Prostate gland (tissue), 2 donors: ENCODE measurements around the gene GRB10. TPM values are rescaled to one million over a fixed set of nuclear protein-coding genes. Genes with fewer than 3 reads are reported as not detected.
A peak's percentile ranks its signal among the peaks of the same experiment; 100 is the strongest.

Source experiments
- DNase-seq: peaks from one replicate; pipeline ENCODE4 v3.0.0-alpha.2; 2019; ENCODE audit warnings: low spot score
- H3K27ac ChIP-seq, 2 donors: fragments of 200-600 bp; sonication (generic); 2 replicates each; pipeline ENCODE4 v1.5.1; 2017 to 2019
- H3K27me3 ChIP-seq: fragments of 200-600 bp; sonication (generic); replicated peaks from 2 replicates; pipeline ENCODE4 v1.5.1; 2019; ENCODE audit not compliant: insufficient read depth
- H3K36me3 ChIP-seq, 2 donors: fragments of 200-600 bp; sonication (generic); 1 replicate in 1 of 2; 2 replicates in 1 of 2; pipeline versions ENCODE4 v1.5.1 to v1.8.1; 2017 to 2019
- H3K4me1 ChIP-seq: fragments of 200-600 bp; sonication (generic); replicated peaks from 2 replicates; pipeline ENCODE4 v1.5.1; 2019
- H3K4me3 ChIP-seq, 2 donors: fragments of 200-600 bp; sonication (generic); 2 replicates each; pipeline ENCODE4 v1.5.1; 2017 to 2019
- H3K9me3 ChIP-seq: fragments of 200-600 bp; sonication (generic); 2 replicates; pipeline ENCODE4 v1.5.1; 2017
- POLR2A ChIP-seq: fragments of 450-650 bp; IDR thresholded peaks from one replicate; pipeline ENCODE4 v1.6.1; 2016; ENCODE audit warnings: antibody characterized with exemption, mild to moderate bottlenecking
- POLR2AphosphoS5 ChIP-seq: sonication (generic); formaldehyde crosslinking; IDR thresholded peaks from one replicate; pipeline ENCODE4 v1.6.1; 2017; ENCODE audit warnings: antibody characterized with exemption
- WGBS: methylation state at CpG from one replicate; pipeline ENCODE4 v1.1.5; 2018; 5-methylcytosine and 5-hydroxymethylcytosine counted together
- intact Hi-C: fragments of 100-400 bp; cut with DNase I; formaldehyde crosslinking; loops from one replicate; pipeline ENCODE4 v1.14.2; 2022
- total RNA-seq, 2 donors: library from RNA; depleted of rRNA; stranded (reverse); fragments of >200 nt; gene quantifications; one replicate each; pipeline ENCODE4 v1.1.0, GENCODE V29; 2016
- TF ChIP-seq, protein P1 (sequence below), 4 experiments: fragments of 200-600 bp in 2 of 4; fragments of 450-650 bp in 2 of 4; sonication (generic) in 2 of 4; IDR thresholded peaks; 1 replicate in 3 of 4; 2 replicates in 1 of 4; pipeline ENCODE4 v1.5.1; 2016 to 2019; ENCODE audit warnings: antibody characterized with exemption in 4 of 4, mild to moderate bottlenecking in 2 of 4, moderate library complexity in 2 of 4

GRB10 gene
- total RNA-seq, 2 donors from 2014 or later = 54.3 to 63.1 TPM

- no peak overlapping the region for H3K27ac ChIP-seq
- no peaks in the 10 kb centered on the region for H3K36me3 ChIP-seq
- H3K9me3 ChIP-seq = no peaks in the 10 kb centered on the region
- H3K4me1 ChIP-seq = no peaks in the 10 kb centered on the region
- intact Hi-C loops = no loop called here
- no peak for DNase-seq
- 80% methylated on average over 6 of the region's 6 CpGs for WGBS
- TF ChIP-seq POLR2A (no peak), POLR2AphosphoS5 (no peak)
- TF ChIP-seq, protein P1, sequence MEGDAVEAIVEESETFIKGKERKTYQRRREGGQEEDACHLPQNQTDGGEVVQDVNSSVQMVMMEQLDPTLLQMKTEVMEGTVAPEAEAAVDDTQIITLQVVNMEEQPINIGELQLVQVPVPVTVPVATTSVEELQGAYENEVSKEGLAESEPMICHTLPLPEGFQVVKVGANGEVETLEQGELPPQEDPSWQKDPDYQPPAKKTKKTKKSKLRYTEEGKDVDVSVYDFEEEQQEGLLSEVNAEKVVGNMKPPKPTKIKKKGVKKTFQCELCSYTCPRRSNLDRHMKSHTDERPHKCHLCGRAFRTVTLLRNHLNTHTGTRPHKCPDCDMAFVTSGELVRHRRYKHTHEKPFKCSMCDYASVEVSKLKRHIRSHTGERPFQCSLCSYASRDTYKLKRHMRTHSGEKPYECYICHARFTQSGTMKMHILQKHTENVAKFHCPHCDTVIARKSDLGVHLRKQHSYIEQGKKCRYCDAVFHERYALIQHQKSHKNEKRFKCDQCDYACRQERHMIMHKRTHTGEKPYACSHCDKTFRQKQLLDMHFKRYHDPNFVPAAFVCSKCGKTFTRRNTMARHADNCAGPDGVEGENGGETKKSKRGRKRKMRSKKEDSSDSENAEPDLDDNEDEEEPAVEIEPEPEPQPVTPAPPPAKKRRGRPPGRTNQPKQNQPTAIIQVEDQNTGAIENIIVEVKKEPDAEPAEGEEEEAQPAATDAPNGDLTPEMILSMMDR (IDR thresholded peaks at IDR 0.05) = no peak
- no peak overlapping the region for H3K4me3 ChIP-seq
- H3K27me3 ChIP-seq = no peaks in the 10 kb centered on the region
Observed at GRCh38 chr7:50703654-50704053, 79.0 kb downstream of the GRB10 start.

- intact Hi-C loops = no loop called here
- H3K4me1 ChIP-seq = no peaks in the 10 kb centered on the region
- no peak for DNase-seq
- H3K4me3 ChIP-seq = no peak overlapping the region
- H3K27ac ChIP-seq = no peak overlapping the region
- H3K27me3 ChIP-seq = no peaks in the 10 kb centered on the region
- H3K36me3 ChIP-seq = no peaks in the 10 kb centered on the region
- TF ChIP-seq, protein P1 (IDR thresholded peaks at IDR 0.05) = no peak
- TF ChIP-seq POLR2A (no peak), POLR2AphosphoS5 (no peak)
- H3K9me3 ChIP-seq = no peaks in the 10 kb centered on the region
Observed at GRCh38 chr7:50699143-50699542, 83.6 kb downstream of the GRB10 start.

DNA sequence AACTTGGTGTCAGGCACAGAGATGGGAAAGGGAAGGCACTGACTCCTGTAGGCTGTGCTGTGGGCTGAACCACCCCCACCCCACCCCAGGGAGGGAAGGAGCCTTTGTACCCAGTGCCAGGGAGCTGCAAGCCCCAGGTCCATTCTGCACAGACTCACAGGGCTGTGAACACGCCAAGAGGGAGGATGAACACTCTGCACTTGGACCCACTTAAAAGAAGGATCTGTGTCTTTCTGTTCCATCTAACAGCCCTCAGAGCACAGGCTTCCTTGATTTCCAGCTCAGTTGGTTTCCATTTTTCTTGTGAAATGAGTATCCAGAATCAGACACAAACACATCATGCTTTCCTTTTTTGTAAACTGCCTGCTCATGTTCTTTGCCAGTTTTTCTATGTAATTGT, 84.9 kb downstream of the GRB10 start:
- no peaks in the 10 kb centered on the region for H3K36me3 ChIP-seq
- no peaks in the 10 kb centered on the region for H3K4me1 ChIP-seq
- no peak for TF ChIP-seq POLR2A
- peak; percentile 3 for TF ChIP-seq POLR2AphosphoS5
- TF ChIP-seq, protein P1 (IDR thresholded peaks at IDR 0.05) = no peak
- H3K9me3 ChIP-seq = no peaks in the 10 kb centered on the region
- peak overlapping the region; percentile 2 to 20 for H3K27ac ChIP-seq
- no peak for DNase-seq
- intact Hi-C loops = no loop called here
- H3K4me3 ChIP-seq = no peak overlapping the region
- WGBS = 5% methylated on average over 1 of the region's 1 CpG
- no peaks in the 10 kb centered on the region for H3K27me3 ChIP-seq

DNA sequence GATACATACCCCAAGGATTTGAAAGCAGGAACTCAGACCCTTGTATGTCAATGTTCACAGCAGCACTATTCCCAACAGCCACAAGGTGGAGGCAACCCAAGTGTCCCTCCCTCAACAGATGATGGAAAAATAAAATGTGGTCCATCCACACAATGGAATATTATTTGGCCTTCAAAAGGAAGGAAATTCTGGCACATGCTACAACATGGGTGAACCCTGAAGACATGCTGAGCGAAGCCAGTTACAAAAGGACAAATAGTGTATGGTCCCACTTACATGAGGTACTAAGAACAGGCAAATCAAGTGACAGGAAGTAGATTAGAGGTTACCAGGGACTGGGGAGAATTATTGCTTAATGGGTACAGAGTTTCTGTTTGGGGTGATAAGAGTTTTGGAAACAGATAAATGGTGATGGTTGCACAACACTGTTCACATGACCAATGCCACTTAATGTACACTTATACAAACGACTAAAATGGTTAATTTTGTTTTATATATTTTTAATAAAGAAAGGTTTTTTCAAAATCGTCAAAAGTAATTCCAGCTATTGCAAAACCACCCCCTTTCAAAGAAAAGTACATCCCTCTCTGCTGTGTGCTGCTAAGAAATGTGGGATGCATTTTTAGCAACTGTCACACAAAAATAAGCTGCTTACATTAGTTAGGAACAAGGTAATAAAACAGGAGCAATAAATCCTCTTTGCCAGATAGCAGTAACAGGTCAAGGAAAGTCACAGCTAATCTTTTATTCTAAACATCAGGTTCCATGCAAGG, 85.7 kb downstream of the GRB10 start:
- H3K9me3 ChIP-seq = no peaks in the 10 kb centered on the region
- intact Hi-C loops = no loop called here
- H3K4me1 ChIP-seq = no peaks in the 10 kb centered on the region
- peak overlapping the region; percentile 2 to 20 for H3K27ac ChIP-seq
- H3K27me3 ChIP-seq = no peaks in the 10 kb centered on the region
- no peaks in the 10 kb centered on the region for H3K36me3 ChIP-seq
- no peak for DNase-seq
- TF ChIP-seq, protein P1 (IDR thresholded peaks at IDR 0.05) = peak in 3 of 4 experiments; percentile 26 to 37 (median 28)
- TF ChIP-seq POLR2A (no peak), POLR2AphosphoS5 (peak; percentile 2)
- H3K4me3 ChIP-seq = no peak overlapping the region
- WGBS = 60% methylated on average over 3 of the region's 3 CpGs

DNA sequence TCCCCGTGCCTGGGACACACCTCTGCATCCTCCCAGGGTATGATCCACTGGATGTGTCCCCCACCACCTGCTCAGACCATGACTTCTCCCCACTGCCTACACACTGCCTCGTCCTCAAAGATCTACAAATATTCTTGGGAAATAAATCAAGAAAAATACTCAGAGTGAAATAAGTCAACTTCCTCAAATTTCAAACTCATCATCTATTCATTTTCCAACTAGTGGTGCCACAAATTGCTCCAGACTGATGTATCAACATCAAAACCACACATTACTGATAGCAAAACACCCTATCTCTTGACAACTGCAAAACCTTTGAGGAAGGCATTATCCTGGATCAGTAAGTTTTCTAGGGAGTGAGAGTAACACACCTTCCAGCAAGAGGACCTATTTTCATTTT, 87.7 kb downstream of the GRB10 start:
- intact Hi-C loops = no loop called here

More for the DNA sequence above, 87.7 kb downstream of the GRB10 start:
- TF ChIP-seq, protein P1 (IDR thresholded peaks at IDR 0.05) = no peak
- TF ChIP-seq POLR2A = no peak
- no peak for TF ChIP-seq POLR2AphosphoS5
- H3K36me3 ChIP-seq = no peaks in the 10 kb centered on the region
- no peak overlapping the region for H3K4me3 ChIP-seq
- no peaks in the 10 kb centered on the region for H3K4me1 ChIP-seq
- WGBS = 90% methylated on average over 2 of the region's 2 CpGs
- no peak for DNase-seq
- no peaks in the 10 kb centered on the region for H3K27me3 ChIP-seq
- H3K9me3 ChIP-seq = no peaks in the 10 kb centered on the region
- H3K27ac ChIP-seq = no peak overlapping the region
